PC-3 (cell line): Measurements from ENCODE around the gene CALCOCO2.

Experiments used
- CTCF ChIP-seq: fragments of 300-600 bp; sonication (generic); conservative IDR thresholded peaks from 2 replicates; pipeline ENCODE4 v1.5.1; 2017; ENCODE audit warnings: antibody characterized with exemption, low read depth, mild to moderate bottlenecking, low read length
- EZH2 ChIP-seq: fragments of 300-600 bp; sonication (generic); IDR thresholded peaks from one replicate; pipeline ENCODE4 v1.6.1; 2017; ENCODE audit warnings: antibody characterized with exemption, mild to moderate bottlenecking, low read length; ENCODE audit not compliant: unreplicated experiment
- EZH2phosphoT487 ChIP-seq: fragments of 300-600 bp; sonication (generic); IDR thresholded peaks from 2 replicates; pipeline ENCODE4 v1.6.1; 2018; ENCODE audit warnings: mild to moderate bottlenecking, antibody characterized with exemption, low read length, borderline replicate concordance

DNA sequence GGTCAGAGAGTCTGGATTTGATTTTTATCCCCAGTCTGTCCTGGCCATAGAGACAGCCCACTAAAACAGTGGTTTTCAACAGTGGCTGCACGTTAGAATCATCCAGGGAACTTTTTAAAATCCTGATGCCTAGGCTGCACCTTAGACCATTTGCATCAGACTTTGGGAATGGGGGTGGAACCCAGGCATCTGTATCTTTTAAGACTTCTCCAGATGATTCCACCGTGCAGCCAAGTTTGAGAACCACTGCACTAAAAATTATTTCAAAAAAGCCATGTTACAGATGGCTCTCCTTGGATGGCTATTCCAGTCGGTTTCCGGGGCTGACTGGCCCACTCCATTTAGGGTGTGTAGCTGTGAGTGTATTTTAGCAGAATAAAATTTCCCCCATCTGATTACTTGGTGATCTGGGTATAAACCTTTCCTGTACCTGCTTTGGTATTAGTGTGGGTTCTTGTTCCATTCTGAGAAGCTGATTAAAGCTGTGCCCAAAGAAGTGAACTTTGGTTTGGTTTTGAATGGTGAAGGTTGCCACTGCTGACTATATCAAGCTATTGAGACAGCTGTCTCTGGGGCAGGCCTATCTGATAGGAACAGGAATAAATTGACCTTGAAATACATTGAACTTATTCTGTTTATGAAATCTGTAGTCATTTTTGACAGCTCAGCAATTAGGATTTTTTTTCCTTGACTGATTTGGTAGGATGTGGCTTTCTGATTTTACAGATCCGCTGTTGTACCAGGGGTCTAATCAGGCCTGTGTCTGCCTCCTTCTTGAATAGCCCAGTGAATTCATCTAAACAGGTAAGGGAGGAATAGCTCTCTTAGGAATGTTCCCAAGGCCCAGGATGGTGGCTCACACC is 63.0 kb downstream of the CALCOCO2 start:
- TF ChIP-seq CTCF (no peak), EZH2 (no peak), EZH2phosphoT487 (no peak)
